Measurements from ENCODE around the gene TACR1. TPM values are rescaled to one million over a fixed set of nuclear protein-coding genes. Genes with fewer than 3 reads are reported as not detected.

Gene TACR1
- total and polyA plus RNA-seq, 2 experiments from 2014 or later, result 3.5 to 7.3 TPM

DNA sequence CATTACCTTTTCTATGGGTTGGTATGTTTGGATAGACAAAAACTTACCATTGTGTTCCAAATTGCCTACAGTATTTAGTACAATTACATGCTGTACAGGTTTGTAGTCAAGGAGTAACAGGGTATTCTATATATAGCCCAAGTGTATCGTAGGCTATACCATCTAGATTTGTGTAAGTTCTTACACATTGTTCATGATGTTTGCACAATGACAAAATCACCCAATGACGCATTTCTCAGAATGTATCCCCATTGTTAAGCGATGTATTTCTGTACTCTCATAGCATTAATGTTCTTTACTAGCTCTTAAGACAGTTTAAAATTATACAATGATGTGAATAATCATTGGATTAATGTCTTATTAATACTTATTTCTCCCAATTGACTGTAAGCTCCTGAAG, 16.7 kb downstream of the TACR1 start (continued):
- TF ChIP-seq, protein P1, sequence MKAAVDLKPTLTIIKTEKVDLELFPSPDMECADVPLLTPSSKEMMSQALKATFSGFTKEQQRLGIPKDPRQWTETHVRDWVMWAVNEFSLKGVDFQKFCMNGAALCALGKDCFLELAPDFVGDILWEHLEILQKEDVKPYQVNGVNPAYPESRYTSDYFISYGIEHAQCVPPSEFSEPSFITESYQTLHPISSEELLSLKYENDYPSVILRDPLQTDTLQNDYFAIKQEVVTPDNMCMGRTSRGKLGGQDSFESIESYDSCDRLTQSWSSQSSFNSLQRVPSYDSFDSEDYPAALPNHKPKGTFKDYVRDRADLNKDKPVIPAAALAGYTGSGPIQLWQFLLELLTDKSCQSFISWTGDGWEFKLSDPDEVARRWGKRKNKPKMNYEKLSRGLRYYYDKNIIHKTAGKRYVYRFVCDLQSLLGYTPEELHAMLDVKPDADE (IDR thresholded peaks at IDR 0.05), result no peak

DNA sequence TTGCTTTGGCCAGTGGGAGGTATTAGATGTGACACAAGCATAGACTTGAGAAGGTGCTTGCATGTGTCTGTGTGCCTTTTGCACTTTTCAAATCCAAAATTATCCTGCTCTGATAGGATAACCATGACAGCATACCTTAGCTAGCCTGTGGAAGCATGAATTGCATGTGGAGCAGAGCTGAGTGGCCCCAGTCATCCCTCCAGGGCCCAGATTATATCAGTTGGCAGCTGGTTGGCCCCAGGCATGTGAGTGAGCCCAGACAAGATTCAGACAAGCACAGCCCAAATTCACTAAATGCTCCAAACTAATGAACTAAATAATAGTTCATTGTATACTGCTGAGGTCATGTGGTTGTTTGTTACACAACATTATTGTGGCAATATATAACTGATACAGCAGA, 18.8 kb downstream of the TACR1 start:
- H3K79me2 ChIP-seq (replicated peaks; ENCODE audit: insufficient read depth), result no peaks in the 10 kb centered on the region
- no peak overlapping the region for H3K4me3 Mint-ChIP-seq
- peaks cover 19% of the 10 kb centered on the region for H3K9me2 ChIP-seq (ENCODE audit: insufficient read depth)
- H3K27ac Mint-ChIP-seq, result no peak overlapping the region
- H4K20me1 ChIP-seq (replicated peaks; ENCODE audit: insufficient read depth), result no peaks in the 10 kb centered on the region
- H3F3A ChIP-seq (replicated peaks; ENCODE audit: low read depth), result no peaks in the 10 kb centered on the region
- H3K4me1 ChIP-seq (ENCODE audit: insufficient read depth), result peaks cover 10% of the 10 kb centered on the region
- no peak for ATAC-seq
- no peaks in the 10 kb centered on the region for H3K9me3 Mint-ChIP-seq
- no peaks in the 10 kb centered on the region for H3K27me3 ChIP-seq (ENCODE audit: insufficient read depth)
- no peaks in the 10 kb centered on the region for H3K27me3 Mint-ChIP-seq (ENCODE audit: insufficient read depth, low read depth, poor library complexity)
- H3K36me3 Mint-ChIP-seq (ENCODE audit: low read depth), result no peaks in the 10 kb centered on the region
- no peak for DNase-seq (ENCODE audit: low spot score)
- no peaks in the 10 kb centered on the region for H3K36me3 ChIP-seq (ENCODE audit: insufficient read depth)
- H3K4me1 Mint-ChIP-seq, result peaks cover 3% of the 10 kb centered on the region
- no peak overlapping the region for H3K4me3 ChIP-seq
- H3K27ac ChIP-seq (ENCODE audit: low read depth), result no peak overlapping the region
- H2AFZ ChIP-seq, result no peak overlapping the region
- H3K4me2 ChIP-seq, result no peak overlapping the region
- TF ChIP-seq ZNF114 (CRISPR knock-in tag; IDR thresholded peaks at IDR 0.05), result no peak
- no peak for TF ChIP-seq POLR2AphosphoS5 (IDR thresholded peaks at IDR 0.05; ENCODE audit: low read depth)
- no peak for TF ChIP-seq EZH2 (IDR thresholded peaks at IDR 0.05; ENCODE audit: low read depth, unreplicated experiment)
- TF ChIP-seq, protein P2, sequence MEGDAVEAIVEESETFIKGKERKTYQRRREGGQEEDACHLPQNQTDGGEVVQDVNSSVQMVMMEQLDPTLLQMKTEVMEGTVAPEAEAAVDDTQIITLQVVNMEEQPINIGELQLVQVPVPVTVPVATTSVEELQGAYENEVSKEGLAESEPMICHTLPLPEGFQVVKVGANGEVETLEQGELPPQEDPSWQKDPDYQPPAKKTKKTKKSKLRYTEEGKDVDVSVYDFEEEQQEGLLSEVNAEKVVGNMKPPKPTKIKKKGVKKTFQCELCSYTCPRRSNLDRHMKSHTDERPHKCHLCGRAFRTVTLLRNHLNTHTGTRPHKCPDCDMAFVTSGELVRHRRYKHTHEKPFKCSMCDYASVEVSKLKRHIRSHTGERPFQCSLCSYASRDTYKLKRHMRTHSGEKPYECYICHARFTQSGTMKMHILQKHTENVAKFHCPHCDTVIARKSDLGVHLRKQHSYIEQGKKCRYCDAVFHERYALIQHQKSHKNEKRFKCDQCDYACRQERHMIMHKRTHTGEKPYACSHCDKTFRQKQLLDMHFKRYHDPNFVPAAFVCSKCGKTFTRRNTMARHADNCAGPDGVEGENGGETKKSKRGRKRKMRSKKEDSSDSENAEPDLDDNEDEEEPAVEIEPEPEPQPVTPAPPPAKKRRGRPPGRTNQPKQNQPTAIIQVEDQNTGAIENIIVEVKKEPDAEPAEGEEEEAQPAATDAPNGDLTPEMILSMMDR (conservative IDR thresholded peaks at IDR 0.05; ENCODE audit: low read depth in 2 of 2), result no peak
- TF ChIP-seq EZH2phosphoT487 (IDR thresholded peaks at IDR 0.05; ENCODE audit: unreplicated experiment), result no peak
- no peak for TF ChIP-seq JUNB (IDR thresholded peaks at IDR 0.05; ENCODE audit: unreplicated experiment)
- TF ChIP-seq, protein P3, sequence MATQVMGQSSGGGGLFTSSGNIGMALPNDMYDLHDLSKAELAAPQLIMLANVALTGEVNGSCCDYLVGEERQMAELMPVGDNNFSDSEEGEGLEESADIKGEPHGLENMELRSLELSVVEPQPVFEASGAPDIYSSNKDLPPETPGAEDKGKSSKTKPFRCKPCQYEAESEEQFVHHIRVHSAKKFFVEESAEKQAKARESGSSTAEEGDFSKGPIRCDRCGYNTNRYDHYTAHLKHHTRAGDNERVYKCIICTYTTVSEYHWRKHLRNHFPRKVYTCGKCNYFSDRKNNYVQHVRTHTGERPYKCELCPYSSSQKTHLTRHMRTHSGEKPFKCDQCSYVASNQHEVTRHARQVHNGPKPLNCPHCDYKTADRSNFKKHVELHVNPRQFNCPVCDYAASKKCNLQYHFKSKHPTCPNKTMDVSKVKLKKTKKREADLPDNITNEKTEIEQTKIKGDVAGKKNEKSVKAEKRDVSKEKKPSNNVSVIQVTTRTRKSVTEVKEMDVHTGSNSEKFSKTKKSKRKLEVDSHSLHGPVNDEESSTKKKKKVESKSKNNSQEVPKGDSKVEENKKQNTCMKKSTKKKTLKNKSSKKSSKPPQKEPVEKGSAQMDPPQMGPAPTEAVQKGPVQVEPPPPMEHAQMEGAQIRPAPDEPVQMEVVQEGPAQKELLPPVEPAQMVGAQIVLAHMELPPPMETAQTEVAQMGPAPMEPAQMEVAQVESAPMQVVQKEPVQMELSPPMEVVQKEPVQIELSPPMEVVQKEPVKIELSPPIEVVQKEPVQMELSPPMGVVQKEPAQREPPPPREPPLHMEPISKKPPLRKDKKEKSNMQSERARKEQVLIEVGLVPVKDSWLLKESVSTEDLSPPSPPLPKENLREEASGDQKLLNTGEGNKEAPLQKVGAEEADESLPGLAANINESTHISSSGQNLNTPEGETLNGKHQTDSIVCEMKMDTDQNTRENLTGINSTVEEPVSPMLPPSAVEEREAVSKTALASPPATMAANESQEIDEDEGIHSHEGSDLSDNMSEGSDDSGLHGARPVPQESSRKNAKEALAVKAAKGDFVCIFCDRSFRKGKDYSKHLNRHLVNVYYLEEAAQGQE (IDR thresholded peaks at IDR 0.05; ENCODE audit: unreplicated experiment), result no peak
- no peak for TF ChIP-seq CREB1 (CRISPR knock-in tag; IDR thresholded peaks at IDR 0.05; ENCODE audit: low read depth)
- TF ChIP-seq, protein P1 (IDR thresholded peaks at IDR 0.05), result no peak
- TF ChIP-seq STAT1 (IDR thresholded peaks at IDR 0.05; ENCODE audit: unreplicated experiment), result no peak
- TF ChIP-seq NANOG (IDR thresholded peaks at IDR 0.05; ENCODE audit: borderline replicate concordance), result no peak
- TF ChIP-seq, protein P4, sequence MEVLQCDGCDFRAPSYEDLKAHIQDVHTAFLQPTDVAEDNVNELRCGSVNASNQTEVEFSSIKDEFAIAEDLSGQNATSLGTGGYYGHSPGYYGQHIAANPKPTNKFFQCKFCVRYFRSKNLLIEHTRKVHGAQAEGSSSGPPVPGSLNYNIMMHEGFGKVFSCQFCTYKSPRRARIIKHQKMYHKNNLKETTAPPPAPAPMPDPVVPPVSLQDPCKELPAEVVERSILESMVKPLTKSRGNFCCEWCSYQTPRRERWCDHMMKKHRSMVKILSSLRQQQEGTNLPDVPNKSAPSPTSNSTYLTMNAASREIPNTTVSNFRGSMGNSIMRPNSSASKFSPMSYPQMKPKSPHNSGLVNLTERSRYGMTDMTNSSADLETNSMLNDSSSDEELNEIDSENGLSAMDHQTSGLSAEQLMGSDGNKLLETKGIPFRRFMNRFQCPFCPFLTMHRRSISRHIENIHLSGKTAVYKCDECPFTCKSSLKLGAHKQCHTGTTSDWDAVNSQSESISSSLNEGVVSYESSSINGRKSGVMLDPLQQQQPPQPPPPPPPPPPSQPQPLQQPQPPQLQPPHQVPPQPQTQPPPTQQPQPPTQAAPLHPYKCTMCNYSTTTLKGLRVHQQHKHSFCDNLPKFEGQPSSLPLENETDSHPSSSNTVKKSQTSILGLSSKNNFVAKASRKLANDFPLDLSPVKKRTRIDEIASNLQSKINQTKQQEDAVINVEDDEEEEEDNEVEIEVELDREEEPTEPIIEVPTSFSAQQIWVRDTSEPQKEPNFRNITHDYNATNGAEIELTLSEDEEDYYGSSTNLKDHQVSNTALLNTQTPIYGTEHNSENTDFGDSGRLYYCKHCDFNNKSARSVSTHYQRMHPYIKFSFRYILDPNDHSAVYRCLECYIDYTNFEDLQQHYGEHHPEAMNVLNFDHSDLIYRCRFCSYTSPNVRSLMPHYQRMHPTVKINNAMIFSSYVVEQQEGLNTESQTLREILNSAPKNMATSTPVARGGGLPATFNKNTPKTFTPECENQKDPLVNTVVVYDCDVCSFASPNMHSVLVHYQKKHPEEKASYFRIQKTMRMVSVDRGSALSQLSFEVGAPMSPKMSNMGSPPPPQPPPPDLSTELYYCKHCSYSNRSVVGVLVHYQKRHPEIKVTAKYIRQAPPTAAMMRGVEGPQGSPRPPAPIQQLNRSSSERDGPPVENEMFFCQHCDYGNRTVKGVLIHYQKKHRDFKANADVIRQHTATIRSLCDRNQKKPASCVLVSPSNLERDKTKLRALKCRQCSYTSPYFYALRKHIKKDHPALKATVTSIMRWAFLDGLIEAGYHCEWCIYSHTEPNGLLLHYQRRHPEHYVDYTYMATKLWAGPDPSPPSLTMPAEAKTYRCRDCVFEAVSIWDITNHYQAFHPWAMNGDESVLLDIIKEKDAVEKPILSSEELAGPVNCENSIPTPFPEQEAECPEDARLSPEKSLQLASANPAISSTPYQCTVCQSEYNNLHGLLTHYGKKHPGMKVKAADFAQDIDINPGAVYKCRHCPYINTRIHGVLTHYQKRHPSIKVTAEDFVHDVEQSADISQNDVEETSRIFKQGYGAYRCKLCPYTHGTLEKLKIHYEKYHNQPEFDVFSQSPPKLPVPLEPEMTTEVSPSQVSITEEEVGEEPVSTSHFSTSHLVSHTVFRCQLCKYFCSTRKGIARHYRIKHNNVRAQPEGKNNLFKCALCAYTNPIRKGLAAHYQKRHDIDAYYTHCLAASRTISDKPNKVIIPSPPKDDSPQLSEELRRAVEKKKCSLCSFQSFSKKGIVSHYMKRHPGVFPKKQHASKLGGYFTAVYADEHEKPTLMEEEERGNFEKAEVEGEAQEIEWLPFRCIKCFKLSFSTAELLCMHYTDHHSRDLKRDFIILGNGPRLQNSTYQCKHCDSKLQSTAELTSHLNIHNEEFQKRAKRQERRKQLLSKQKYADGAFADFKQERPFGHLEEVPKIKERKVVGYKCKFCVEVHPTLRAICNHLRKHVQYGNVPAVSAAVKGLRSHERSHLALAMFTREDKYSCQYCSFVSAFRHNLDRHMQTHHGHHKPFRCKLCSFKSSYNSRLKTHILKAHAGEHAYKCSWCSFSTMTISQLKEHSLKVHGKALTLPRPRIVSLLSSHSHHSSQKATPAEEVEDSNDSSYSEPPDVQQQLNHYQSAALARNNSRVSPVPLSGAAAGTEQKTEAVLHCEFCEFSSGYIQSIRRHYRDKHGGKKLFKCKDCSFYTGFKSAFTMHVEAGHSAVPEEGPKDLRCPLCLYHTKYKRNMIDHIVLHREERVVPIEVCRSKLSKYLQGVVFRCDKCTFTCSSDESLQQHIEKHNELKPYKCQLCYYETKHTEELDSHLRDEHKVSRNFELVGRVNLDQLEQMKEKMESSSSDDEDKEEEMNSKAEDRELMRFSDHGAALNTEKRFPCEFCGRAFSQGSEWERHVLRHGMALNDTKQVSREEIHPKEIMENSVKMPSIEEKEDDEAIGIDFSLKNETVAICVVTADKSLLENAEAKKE (CRISPR knock-in tag; IDR thresholded peaks at IDR 0.05), result no peak

Data from GM23338 (cell line).